K562 (cell line): Measurements from ENCODE around the gene PRR23E. TPM values are rescaled to one million over a fixed set of nuclear protein-coding genes. Genes with fewer than 3 reads are reported as not detected.

Experiments
- ATAC-seq: fragments of 200-7000 bp; cut with Tn5 transposase; 3 replicates; pipeline ENCODE4 v1.9.1; 2020; ENCODE audit warnings: moderate library complexity
- BruUV-seq: library from RNA; stranded (reverse); fragments of 400-500 nt; replicated peaks from 2 replicates; lab custom pipeline; 2021; lab: Mats Ljungman, UMichigan
- CTCF ChIA-PET: fragments of 300-600 bp; formaldehyde crosslinking; extraction: SDS; loops from one replicate; lab custom pipeline; 2021; ENCODE audit warnings: low intra/inter-chr PET ratio; lab: Yijun Ruan, JAX
- POLR2A ChIA-PET: fragments of 300-600, 350-650 bp; sonication (Branson Sonifier 250); formaldehyde crosslinking; extraction: SDS; loops from one replicate; lab custom pipeline; 2021; ENCODE audit warnings: antibody characterized with exemption, inconsistent platforms; lab: Yijun Ruan, JAX
- DNase-seq, 4 experiments: peaks; one replicate each; pipeline versions ENCODE4 v3.0.0 to v3.0.0-alpha.2; 2011 to 2018; ENCODE audit warnings: low spot score in 3 of 4, mixed read lengths in 3 of 4; ENCODE audit errors: extremely low read depth in 1 of 4
- FAIRE-seq: peaks from 2 replicates; lab custom pipeline; 2011; peaks lifted over from hg19 to GRCh38; lab: Jason Lieb, UNC
- H2AFZ ChIP-seq: 2 replicates; pipeline ENCODE4 v1.6.0; 2011; ENCODE audit warnings: low read depth, low read length, control low read depth, inconsistent platforms
- H3K27ac ChIP-seq: fragments of 200-600 bp; 3 replicates; pipeline ENCODE4 v1.8.0; 2011; ENCODE audit warnings: low read depth, mild to moderate bottlenecking, control low read depth, inconsistent platforms, low read length, moderate library complexity, mixed read lengths; ENCODE audit errors: extremely low read depth
- H3K27me3 ChIP-seq, 2 experiments: fragments of 300-600 bp in 1 of 2; 2 replicates in 1 of 2; 3 replicates in 1 of 2; pipeline versions ENCODE4 v1.6.0 to v1.8.0; 2011; ENCODE audit warnings: inconsistent platforms in 2 of 2, low read length in 2 of 2, mild to moderate bottlenecking in 1 of 2, mixed read lengths in 1 of 2, moderate library complexity in 1 of 2; ENCODE audit not compliant: control insufficient read depth in 2 of 2, insufficient read depth in 2 of 2
- H3K36me3 ChIP-seq: fragments of 300-600 bp; 3 replicates; pipeline ENCODE4 v1.8.0; 2011; ENCODE audit warnings: mild to moderate bottlenecking, low read length, inconsistent platforms; ENCODE audit not compliant: control insufficient read depth, insufficient read depth
- H3K4me1 ChIP-seq, 2 experiments: fragments of 200-600 bp in 1 of 2; replicated peaks in 1 of 2; 2 replicates in 1 of 2; 3 replicates in 1 of 2; pipeline versions ENCODE4 v1.5.1 to v1.8.0; 2011; ENCODE audit warnings: inconsistent platforms in 2 of 2, low read length in 2 of 2, mild to moderate bottlenecking in 1 of 2, mixed read lengths in 1 of 2, moderate library complexity in 1 of 2; ENCODE audit not compliant: control insufficient read depth in 2 of 2, insufficient read depth in 2 of 2
- H3K4me2 ChIP-seq: 2 replicates; pipeline ENCODE4 v1.6.1; 2011; ENCODE audit warnings: low read length, control low read depth, inconsistent platforms, mixed read lengths; ENCODE audit not compliant: insufficient read depth
- H3K4me3 ChIP-seq: fragments of 200-600 bp; sonication (generic), shearing (Covaris generic); 2 replicates; pipeline ENCODE4 v1.5.1; 2016; ENCODE audit warnings: control low read depth, inconsistent platforms
- H3K79me2 ChIP-seq: fragments of 200-600 bp; 3 replicates; pipeline ENCODE4 v1.8.0; 2011; ENCODE audit warnings: low read length, inconsistent platforms; ENCODE audit not compliant: control insufficient read depth, insufficient read depth
- H3K9ac ChIP-seq, 2 experiments: 2 replicates each; pipeline versions ENCODE4 v1.6.0 to v1.6.1; 2011; ENCODE audit warnings: low read depth in 2 of 2, low read length in 2 of 2, control low read depth in 1 of 2, inconsistent platforms in 1 of 2, mild to moderate bottlenecking in 1 of 2, mixed read lengths in 1 of 2; ENCODE audit not compliant: insufficient read depth in 1 of 2
- H3K9me1 ChIP-seq: one replicate; pipeline ENCODE4 v1.6.0; 2011; ENCODE audit warnings: inconsistent platforms, mild to moderate bottlenecking, low read length, moderate library complexity; ENCODE audit not compliant: control insufficient read depth, insufficient read depth
- H3K9me3 ChIP-seq: replicated peaks from 2 replicates; pipeline ENCODE4 v1.5.1; 2011; ENCODE audit warnings: low read depth, low read length, inconsistent platforms; ENCODE audit not compliant: control insufficient read depth, insufficient read depth
- H4K20me1 ChIP-seq: replicated peaks from 2 replicates; pipeline ENCODE4 v1.6.1; 2011; ENCODE audit warnings: low read length, inconsistent platforms, mixed read lengths; ENCODE audit not compliant: control insufficient read depth, insufficient read depth
- CGGBP1 ChIP-seq: fragments of 250-450 bp; sonication (Bioruptor Pico); IDR thresholded peaks from 2 replicates; pipeline ENCODE4 v1.9.0; 2021; ENCODE audit warnings: mild to moderate bottlenecking
- FOXP4 ChIP-seq: sonication (generic); formaldehyde crosslinking; IDR thresholded peaks from 2 replicates; pipeline ENCODE4 v1.8.0; 2022; ENCODE audit warnings: mild to moderate bottlenecking, missing genetic modification reagents, borderline replicate concordance
- ZFX ChIP-seq: sonication (generic); formaldehyde crosslinking; IDR thresholded peaks from 2 replicates; pipeline ENCODE4 v1.8.0; 2022; ENCODE audit warnings: mild to moderate bottlenecking, missing genetic modification reagents, moderate library complexity
- WGBS: fragments of 100-300 bp; shearing (Covaris generic); methylation state at CpG from one replicate; pipeline ENCODE4 v1.1.6; 2016; ENCODE audit warnings: low coverage, mixed read lengths; ENCODE audit not compliant: insufficient coverage; ENCODE audit errors: missing lambda C conversion rate; 5-methylcytosine and 5-hydroxymethylcytosine counted together
- in situ Hi-C: fragments of 300-500 bp; cut with MboI; formaldehyde crosslinking; loops from 4 replicates; pipeline ENCODE4 v1.15.0; 2018; ENCODE audit warnings: inconsistent platforms, mixed read lengths
- intact Hi-C: fragments of 100-400 bp; cut with micrococcal nuclease; formaldehyde crosslinking; loops from 2 replicates; pipeline ENCODE4 v1.14.2; 2022
- polyA plus RNA-seq, 8 experiments: library from polyadenylated mRNA; depleted of rRNA in 4 of 8; stranded (reverse) in 5 of 8; unstranded in 3 of 8; fragments of >200 nt; fragmentation: Nextera tagmentation in 2 of 8; fragmentation: Illumina TruSeq in 1 of 8; extraction: Ambion mirVana in 2 of 8; extraction: Trizol in 1 of 8; gene quantifications; 2 replicates each; pipeline versions ENCODE4 v1.2.1 to v1.2.3, GENCODE V29; 2011 to 2014; ENCODE audit warnings: inconsistent platforms in 1 of 8, missing spikeins in 1 of 8
- small RNA-seq: library from RNA; depleted of rRNA; stranded (forward); fragments of <200 nt; gene quantifications from one replicate; pipeline ENCODE3, GENCODE V24; 2014
- total RNA-seq, 7 experiments: library from RNA; depleted of rRNA in 6 of 7; stranded (reverse); fragments of >200 nt in 6 of 7; fragmentation: Illumina TruSeq in 2 of 7; extraction: Trizol in 2 of 7; gene quantifications; 2 replicates each; pipeline versions ENCODE4 v1.2.1 to v1.2.3, GENCODE V29; 2011 to 2021; ENCODE audit warnings: low replicate concordance in 1 of 7

Gene PRR23E
- total and polyA plus RNA-seq, 9 of the 15 experiments (the other 6 are each of a cell fraction or from before 2014, with no cell fraction given) = not detected

DNA sequence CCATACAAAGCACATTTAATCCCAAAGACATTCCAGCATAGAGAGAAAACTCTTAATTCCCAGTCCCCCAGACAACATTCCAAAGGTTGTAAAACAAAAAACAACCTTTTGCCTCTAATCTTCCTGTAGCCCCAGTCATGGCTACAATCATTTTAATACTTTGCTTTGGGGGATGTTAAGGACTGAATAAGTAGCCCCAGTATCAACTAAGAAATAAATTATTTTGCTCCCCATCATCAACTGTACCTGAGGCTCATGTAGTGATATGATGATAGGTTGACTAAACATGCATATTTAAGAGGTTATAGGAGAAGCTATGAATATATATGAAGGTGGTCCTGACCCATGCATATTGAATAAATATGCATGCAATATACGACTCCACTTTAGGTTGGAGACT, 54.4 kb downstream of the PRR23E start:
- H4K20me1 ChIP-seq = no peaks in the 10 kb centered on the region
- TF ChIP-seq ZFX (CRISPR knock-in tag) (no peak), CGGBP1 (no peak), FOXP4 (CRISPR knock-in tag) (no peak)
- no peaks in the 10 kb centered on the region for H3K9me3 ChIP-seq
- no peak overlapping the region for H2AFZ ChIP-seq
- no peak for FAIRE-seq
- no peaks in the 10 kb centered on the region for H3K79me2 ChIP-seq
- H3K27ac ChIP-seq = no peak overlapping the region
- 0% methylated on average over 1 of the region's 1 CpG for WGBS
- H3K9ac ChIP-seq = no peak overlapping the region
- no peak for ATAC-seq
- no peaks in the 10 kb centered on the region for H3K9me1 ChIP-seq
- H3K36me3 ChIP-seq = no peaks in the 10 kb centered on the region
- CTCF ChIA-PET = no interaction called here
- in situ Hi-C loops (no loop called here), intact Hi-C loops (no loop called here)
- DNase-seq = no peak
- H3K27me3 ChIP-seq = no peaks in the 10 kb centered on the region
- no peak overlapping the region for H3K4me2 ChIP-seq
- no peaks in the 10 kb centered on the region for H3K4me1 ChIP-seq
- no peak overlapping the region for H3K4me3 ChIP-seq
- POLR2A ChIA-PET = no interaction called here
- BruUV-seq = no TSS peak

Small RNAs within 50 kb of the gene (small RNA-seq; reads per million reads assigned to genes)
- not detected for gene RF00019
- gene RNU6-1047P = not detected

Other genes with a start within 250 kb of the PRR23E start
- gene PLXNA1, start 210.0 kb upstream of the PRR23E start, total RNA-seq (2014; rRNA removed) = 25.7 and 29.7 TPM in 2 replicates
- 11.4 and 14.0 TPM in 2 replicates for gene PLXNA1, start 210.0 kb upstream of the PRR23E start, total RNA-seq (2014; rRNA removed; fragmentation: Illumina TruSeq; extraction: Trizol)
- 14.4 and 15.6 TPM in 2 replicates for gene PLXNA1, start 210.0 kb upstream of the PRR23E start, total RNA-seq (2015; rRNA removed; fragmentation: Illumina TruSeq; extraction: Trizol)
- 49.3 and 59.9 TPM in 2 replicates for gene PLXNA1, start 210.0 kb upstream of the PRR23E start, total RNA-seq (2021)
- gene PLXNA1, start 210.0 kb upstream of the PRR23E start, polyA plus RNA-seq (2011; rRNA removed) = 39.2 and 54.7 TPM in 2 replicates
- 16.8 and 30.4 TPM in 2 replicates for gene PLXNA1, start 210.0 kb upstream of the PRR23E start, polyA plus RNA-seq (2014; fragmentation: Illumina TruSeq; extraction: Trizol)
- gene PLXNA1, start 210.0 kb upstream of the PRR23E start, polyA plus RNA-seq (2014; fragmentation: Nextera tagmentation; extraction: Ambion mirVana) = under 1 TPM; 0.23 to 0.35 TPM
- gene PLXNA1, start 210.0 kb upstream of the PRR23E start, polyA plus RNA-seq (2014; rRNA removed) = 32.3 and 37.7 TPM in 2 replicates
- gene PRR20G, start 94.9 kb downstream of the PRR23E start, total RNA-seq (2014; rRNA removed) = not detected in 2 replicates
- not detected in 2 replicates for gene PRR20G, start 94.9 kb downstream of the PRR23E start, total RNA-seq (2014; rRNA removed; fragmentation: Illumina TruSeq; extraction: Trizol)
- gene PRR20G, start 94.9 kb downstream of the PRR23E start, total RNA-seq (2015; rRNA removed; fragmentation: Illumina TruSeq; extraction: Trizol) = not detected in 2 replicates
- gene PRR20G, start 94.9 kb downstream of the PRR23E start, total RNA-seq (2021) = not detected in 2 replicates
- not detected in 2 replicates for gene PRR20G, start 94.9 kb downstream of the PRR23E start, polyA plus RNA-seq (2011; rRNA removed)
- not detected in 2 replicates for gene PRR20G, start 94.9 kb downstream of the PRR23E start, polyA plus RNA-seq (2014; fragmentation: Illumina TruSeq; extraction: Trizol)
- gene PRR20G, start 94.9 kb downstream of the PRR23E start, polyA plus RNA-seq (2014; fragmentation: Nextera tagmentation; extraction: Ambion mirVana) = not detected
- gene PRR20G, start 94.9 kb downstream of the PRR23E start, polyA plus RNA-seq (2014; rRNA removed) = not detected in 2 replicates